MCF 10A (cell line): Measurements from ENCODE around the gene AP1M1. TPM values are rescaled to one million over a fixed set of nuclear protein-coding genes. Genes with fewer than 3 reads are reported as not detected.

Experiments used
- BruUV-seq: library from RNA; stranded (reverse); fragments of 400-500 nt; replicated peaks from 2 replicates; lab custom pipeline; 2021; lab: Mats Ljungman, UMichigan
- CTCF ChIA-PET: fragments of 300-600 bp; sonication (Branson Sonifier 250); formaldehyde crosslinking; extraction: SDS; loops from one replicate; lab custom pipeline; 2021; ENCODE audit warnings: antibody characterized with exemption, inconsistent platforms; lab: Yijun Ruan, JAX
- POLR2A ChIA-PET: fragments of 300-600, 350-650 bp; sonication (Branson Sonifier 250); formaldehyde crosslinking; extraction: SDS; loops from one replicate; lab custom pipeline; 2020; ENCODE audit warnings: antibody characterized with exemption, inconsistent platforms; lab: Yijun Ruan, JAX
- DNase-seq: peaks from one replicate; pipeline ENCODE4 v3.0.0-alpha.2; 2018; ENCODE audit not compliant: unreplicated experiment
- H3K27ac Mint-ChIP-seq: one replicate; pipeline ENCODE4 v1.8.0; 2022; ENCODE audit warnings: mild to moderate bottlenecking, low read depth, mixed read lengths; ENCODE audit not compliant: unreplicated experiment
- H3K27me3 Mint-ChIP-seq: one replicate; pipeline ENCODE4 v1.8.0; 2022; ENCODE audit warnings: mixed read lengths; ENCODE audit not compliant: insufficient read depth, unreplicated experiment
- H3K36me3 Mint-ChIP-seq: one replicate; pipeline ENCODE4 v1.8.0; 2022; ENCODE audit warnings: mild to moderate bottlenecking, moderate library complexity, mixed read lengths; ENCODE audit not compliant: insufficient read depth, unreplicated experiment
- H3K4me1 Mint-ChIP-seq: one replicate; pipeline ENCODE4 v1.8.0; 2022; ENCODE audit warnings: mixed read lengths; ENCODE audit not compliant: insufficient read depth, unreplicated experiment
- H3K4me3 Mint-ChIP-seq: one replicate; pipeline ENCODE4 v1.8.0; 2022; ENCODE audit warnings: mild to moderate bottlenecking, moderate library complexity, mixed read lengths; ENCODE audit not compliant: unreplicated experiment
- H3K9me3 Mint-ChIP-seq: one replicate; pipeline ENCODE4 v1.8.0; 2022; ENCODE audit warnings: mixed read lengths; ENCODE audit not compliant: unreplicated experiment
- CTCF ChIP-seq: fragments of 200-600 bp; IDR thresholded peaks from one replicate; pipeline ENCODE4 v1.8.0; 2022; ENCODE audit warnings: antibody characterized with exemption, mild to moderate bottlenecking; ENCODE audit not compliant: unreplicated experiment
- intact Hi-C: fragments of 100-400 bp; cut with micrococcal nuclease; formaldehyde crosslinking; loops from 2 replicates; pipeline ENCODE4 v1.14.1; 2022
- total RNA-seq: library from RNA; stranded (reverse); gene quantifications from 2 replicates; pipeline ENCODE4 v1.2.3, GENCODE V29; 2022

The AP1M1 gene
- total RNA-seq, 1 experiment from 2014 or later: 53.8 TPM

- no peak for DNase-seq
- intact Hi-C loops: no loop called here
- BruUV-seq: no TSS peak
- Mint-ChIP-seq H3K9me3 (no peaks in the 10 kb centered on the region), H3K36me3 (no peaks in the 10 kb centered on the region), H3K27me3 (no peaks in the 10 kb centered on the region), H3K27ac (no peak overlapping the region), H3K4me1 (peaks cover 14% of the 10 kb centered on the region), H3K4me3 (no peak overlapping the region)
- ChIA-PET POLR2A (no interaction called here), CTCF (interaction anchor here (0.5 to 1.2 kb wide), 3 partner anchors 14 to 122 kb away, joined by 3 to 4 read pairs (median 3); no protein-coding TSS in a partner anchor)
- TF ChIP-seq CTCF: no peak
Measured at GRCh38 chr19:16164222-16164890, 33.4 kb upstream of the AP1M1 start.

- ChIA-PET CTCF (no interaction called here), POLR2A (no interaction called here)
- H3K36me3 Mint-ChIP-seq: no peaks in the 10 kb centered on the region
- H3K9me3 Mint-ChIP-seq: no peaks in the 10 kb centered on the region
- no peak overlapping the region for H3K4me3 Mint-ChIP-seq
- BruUV-seq: no TSS peak
- no peak for DNase-seq
- no peaks in the 10 kb centered on the region for H3K27me3 Mint-ChIP-seq
- H3K4me1 Mint-ChIP-seq: peaks cover 6% of the 10 kb centered on the region
- no peak for TF ChIP-seq CTCF
- H3K27ac Mint-ChIP-seq: no peak overlapping the region
- intact Hi-C loops: no loop called here
Measured at GRCh38 chr19:16166417-16166816, 31.3 kb upstream of the AP1M1 start.

- H3K9me3 Mint-ChIP-seq: no peaks in the 10 kb centered on the region
- no peaks in the 10 kb centered on the region for H3K4me1 Mint-ChIP-seq
- intact Hi-C loops: no loop called here
- POLR2A ChIA-PET: no interaction called here
- no peak overlapping the region for H3K27ac Mint-ChIP-seq
- no TSS peak for BruUV-seq
- CTCF ChIA-PET: no interaction called here
- no peak overlapping the region for H3K4me3 Mint-ChIP-seq
- H3K27me3 Mint-ChIP-seq: no peaks in the 10 kb centered on the region
- TF ChIP-seq CTCF: no peak
- no peak for DNase-seq
- no peaks in the 10 kb centered on the region for H3K36me3 Mint-ChIP-seq
Measured at GRCh38 chr19:16167055-16167454, 30.7 kb upstream of the AP1M1 start.

GRCh38 chr19:16168465-16169081 lies 29.1 kb upstream of the AP1M1 start:
- no peak for DNase-seq
- H3K9me3 Mint-ChIP-seq: no peaks in the 10 kb centered on the region
- intact Hi-C loops: no loop called here
- no peaks in the 10 kb centered on the region for H3K27me3 Mint-ChIP-seq
- TF ChIP-seq CTCF: no peak
- H3K4me1 Mint-ChIP-seq: peaks cover 8% of the 10 kb centered on the region
- no peak overlapping the region for H3K27ac Mint-ChIP-seq
- POLR2A ChIA-PET: no interaction called here
- CTCF ChIA-PET: interaction anchor here (0.7 kb wide), 1 partner anchor 11 kb away, joined by 4 read pairs; no protein-coding TSS in a partner anchor
- no peak overlapping the region for H3K4me3 Mint-ChIP-seq
- BruUV-seq: no TSS peak
- H3K36me3 Mint-ChIP-seq: no peaks in the 10 kb centered on the region
